Measurements from ENCODE around the gene EFL1. TPM values are rescaled to one million over a fixed set of nuclear protein-coding genes. Genes with fewer than 3 reads are reported as not detected.
"Not testable (repeated sequence)": the region's sequence is repeated elsewhere in the genome, so short reads cannot be mapped to it uniquely, and the experiment has no call there.

EFL1 gene
- total RNA-seq, 2 donors from 2014 or later, result 22.7 to 29.3 TPM

- TF ChIP-seq POLR2A (IDR thresholded peaks at IDR 0.05) (no peak), POLR2AphosphoS5 (IDR thresholded peaks at IDR 0.05) (no peak), CTCF (IDR thresholded peaks at IDR 0.05) (no peak)
- no peak for DNase-seq (ENCODE audit: low spot score)
- no peak overlapping the region for H3K27ac ChIP-seq
- H3K4me3 ChIP-seq, result no peak overlapping the region
- no peaks in the 10 kb centered on the region for H3K36me3 ChIP-seq
- no peaks in the 10 kb centered on the region for H3K4me1 ChIP-seq (replicated peaks)
- intact Hi-C loops (cut with DNase I), result no loop called here
- no peaks in the 10 kb centered on the region for H3K9me3 ChIP-seq
- H3K27me3 ChIP-seq (replicated peaks; ENCODE audit: insufficient read depth), result no peaks in the 10 kb centered on the region
Measured at GRCh38 chr15:82275410-82275809, 12.9 kb upstream of the EFL1 start.

- WGBS, result 73% methylated on average over 2 of the region's 2 CpGs
- TF ChIP-seq POLR2AphosphoS5 (IDR thresholded peaks at IDR 0.05) (no peak), CTCF (IDR thresholded peaks at IDR 0.05) (no peak), POLR2A (IDR thresholded peaks at IDR 0.05) (no peak)
- H3K36me3 ChIP-seq, result no peaks in the 10 kb centered on the region
- DNase-seq (ENCODE audit: low spot score), result no peak
- no peaks in the 10 kb centered on the region for H3K27me3 ChIP-seq (replicated peaks; ENCODE audit: insufficient read depth)
- H3K4me1 ChIP-seq (replicated peaks), result no peaks in the 10 kb centered on the region
- H3K9me3 ChIP-seq, result no peaks in the 10 kb centered on the region
- no peak overlapping the region for H3K4me3 ChIP-seq
- H3K27ac ChIP-seq, result no peak overlapping the region
- intact Hi-C loops (cut with DNase I), result no loop called here
Measured at GRCh38 chr15:82272154-82272553, 9.6 kb upstream of the EFL1 start.

GRCh38 chr15:82268454-82268853, 5.9 kb upstream of the EFL1 start:
- peak; percentile 81 for TF ChIP-seq POLR2AphosphoS5 (IDR thresholded peaks at IDR 0.05)
- H3K27ac ChIP-seq; H3K36me3 ChIP-seq; intact Hi-C loops (cut with DNase I); H3K4me3 ChIP-seq; H3K4me1 ChIP-seq (replicated peaks); H3K9me3 ChIP-seq; H3K27me3 ChIP-seq (replicated peaks; ENCODE audit: insufficient read depth): not testable (repeated sequence)
- 10% methylated on average over 2 of the region's 2 CpGs for WGBS
- peak; percentile 27 for DNase-seq (ENCODE audit: low spot score)

GRCh38 chr15:82267137-82267536, 4.6 kb upstream of the EFL1 start:
- H3K9me3 ChIP-seq; H3K36me3 ChIP-seq; H3K27ac ChIP-seq; intact Hi-C loops (cut with DNase I); H3K4me3 ChIP-seq; DNase-seq (ENCODE audit: low spot score); H3K4me1 ChIP-seq (replicated peaks); H3K27me3 ChIP-seq (replicated peaks; ENCODE audit: insufficient read depth): not testable (repeated sequence)
- 95% methylated on average over 2 of the region's 2 CpGs for WGBS

- 21% methylated on average over 3 of the region's 3 CpGs for WGBS
- Histone ChIP-seq H3K36me3 (no peaks in the 10 kb centered on the region), H3K9me3 (no peaks in the 10 kb centered on the region), H3K4me3 (peak overlapping the region; percentile 47 to 71), H3K4me1 (replicated peaks) (no peaks in the 10 kb centered on the region), H3K27ac (peak overlapping the region; percentile 61 to 67), H3K27me3 (replicated peaks; ENCODE audit: insufficient read depth) (no peaks in the 10 kb centered on the region)
- DNase-seq (ENCODE audit: low spot score), result no peak
- intact Hi-C loops (cut with DNase I), result no loop called here
- TF ChIP-seq POLR2AphosphoS5 (IDR thresholded peaks at IDR 0.05), result peak; percentile 66
- TF ChIP-seq POLR2A (IDR thresholded peaks at IDR 0.05), result no peak
- no peak for TF ChIP-seq CTCF (IDR thresholded peaks at IDR 0.05)
Measured at GRCh38 chr15:82263350-82263749, 816 bp upstream of the EFL1 start.

- H3K36me3 ChIP-seq; intact Hi-C loops (cut with DNase I); H3K9me3 ChIP-seq; H3K27me3 ChIP-seq (replicated peaks; ENCODE audit: insufficient read depth); DNase-seq (ENCODE audit: low spot score); H3K4me1 ChIP-seq (replicated peaks): not testable (repeated sequence)
- Histone ChIP-seq H3K4me3 (peak overlapping the region; percentile 47 to 71), H3K27ac (peak overlapping the region; percentile 61 to 67)
- 2% methylated on average over 19 of the region's 19 CpGs for WGBS
Measured at GRCh38 chr15:82261566-82262421, 740 bp downstream of the EFL1 start.

- WGBS, result 86% methylated on average over 3 of the region's 3 CpGs
- intact Hi-C loops (cut with DNase I); H3K4me3 ChIP-seq; H3K27me3 ChIP-seq (replicated peaks; ENCODE audit: insufficient read depth); H3K4me1 ChIP-seq (replicated peaks); H3K9me3 ChIP-seq; H3K36me3 ChIP-seq; DNase-seq (ENCODE audit: low spot score); H3K27ac ChIP-seq: not testable (repeated sequence)
Measured at GRCh38 chr15:82248261-82248660, 14.3 kb downstream of the EFL1 start.

GRCh38 chr15:82245956-82246355, 16.6 kb downstream of the EFL1 start:
- WGBS, result 97% methylated on average over 5 of the region's 5 CpGs
- H3K36me3 ChIP-seq; H3K9me3 ChIP-seq; H3K4me3 ChIP-seq; intact Hi-C loops (cut with DNase I); H3K27me3 ChIP-seq (replicated peaks; ENCODE audit: insufficient read depth); H3K4me1 ChIP-seq (replicated peaks); H3K27ac ChIP-seq; DNase-seq (ENCODE audit: low spot score): not testable (repeated sequence)
